Measurements from ENCODE around the gene RCL1. TPM values are rescaled to one million over a fixed set of nuclear protein-coding genes. Genes with fewer than 3 reads are reported as not detected.

RCL1 gene
- total RNA-seq, 1 experiment from 2014 or later = 31.2 TPM

DNA sequence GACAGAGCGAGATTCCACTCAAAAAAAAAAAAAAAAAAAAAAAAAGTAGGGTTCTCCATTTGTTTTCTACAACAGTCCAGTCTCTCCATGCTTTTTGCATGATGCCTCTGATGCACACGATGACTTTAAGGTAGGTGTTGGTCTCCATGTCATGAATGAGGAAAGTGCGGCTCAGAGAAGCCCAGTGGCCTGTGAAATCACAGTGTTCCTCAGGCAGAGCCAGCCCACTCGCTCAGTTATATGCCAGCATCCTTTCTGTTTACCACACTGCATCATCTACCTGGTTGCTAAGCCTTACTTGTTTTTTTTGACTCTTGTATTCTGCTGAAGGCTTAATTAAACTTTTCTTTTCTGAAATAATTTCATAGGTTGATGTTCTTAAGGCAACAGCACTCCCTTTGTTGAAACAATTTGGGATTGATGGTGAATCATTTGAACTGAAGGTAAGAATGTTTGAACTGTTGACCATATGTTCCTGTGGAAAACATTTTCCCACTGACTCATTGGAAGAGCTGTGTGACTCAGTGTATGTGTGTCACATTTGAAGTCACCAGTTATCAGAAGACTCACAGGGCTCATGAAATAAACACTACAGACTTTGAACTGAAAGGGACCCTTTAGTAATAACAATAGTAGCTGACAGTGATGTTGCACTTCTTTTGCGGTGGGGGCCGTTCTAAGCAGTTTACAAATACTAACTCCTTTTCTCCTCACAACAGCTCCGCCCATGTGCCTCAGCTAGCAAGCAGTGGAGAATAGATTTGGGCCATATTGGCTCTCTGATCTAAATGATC, 40.2 kb downstream of the RCL1 start:
- BruUV-seq (replicated peaks) = no TSS peak
- intact Hi-C loops (cut with micrococcal nuclease; ENCODE audit: unreplicated experiment) = no loop called here
- Histone ChIP-seq H3K9me3 (ENCODE audit: low read depth, low read length, poor library complexity, severe bottlenecking) (no peaks in the 10 kb centered on the region), H3K4me1 (ENCODE audit: insufficient read depth, low read length, poor library complexity, severe bottlenecking) (peaks cover 13% of the 10 kb centered on the region), H3K4me3 (ENCODE audit: low read depth, low read length, poor library complexity, severe bottlenecking) (no peak overlapping the region), H3K27ac (ENCODE audit: low read depth, low read length, poor library complexity, severe bottlenecking) (no peak overlapping the region), H3K36me3 (ENCODE audit: insufficient read depth, low read length, poor library complexity, severe bottlenecking) (no peaks in the 10 kb centered on the region), H3K27me3 (replicated peaks; ENCODE audit: insufficient read depth, low read depth, low read length, poor library complexity) (no peaks in the 10 kb centered on the region)
- ChIA-PET CTCF (no interaction called here), POLR2A (ENCODE audit: low non-redundant PET) (no interaction called here)
- TF ChIP-seq EZH2 (IDR thresholded peaks at IDR 0.05; ENCODE audit: borderline replicate concordance, low read depth, low read length, poor library complexity, severe bottlenecking) = no peak
- TF ChIP-seq, protein P1, sequence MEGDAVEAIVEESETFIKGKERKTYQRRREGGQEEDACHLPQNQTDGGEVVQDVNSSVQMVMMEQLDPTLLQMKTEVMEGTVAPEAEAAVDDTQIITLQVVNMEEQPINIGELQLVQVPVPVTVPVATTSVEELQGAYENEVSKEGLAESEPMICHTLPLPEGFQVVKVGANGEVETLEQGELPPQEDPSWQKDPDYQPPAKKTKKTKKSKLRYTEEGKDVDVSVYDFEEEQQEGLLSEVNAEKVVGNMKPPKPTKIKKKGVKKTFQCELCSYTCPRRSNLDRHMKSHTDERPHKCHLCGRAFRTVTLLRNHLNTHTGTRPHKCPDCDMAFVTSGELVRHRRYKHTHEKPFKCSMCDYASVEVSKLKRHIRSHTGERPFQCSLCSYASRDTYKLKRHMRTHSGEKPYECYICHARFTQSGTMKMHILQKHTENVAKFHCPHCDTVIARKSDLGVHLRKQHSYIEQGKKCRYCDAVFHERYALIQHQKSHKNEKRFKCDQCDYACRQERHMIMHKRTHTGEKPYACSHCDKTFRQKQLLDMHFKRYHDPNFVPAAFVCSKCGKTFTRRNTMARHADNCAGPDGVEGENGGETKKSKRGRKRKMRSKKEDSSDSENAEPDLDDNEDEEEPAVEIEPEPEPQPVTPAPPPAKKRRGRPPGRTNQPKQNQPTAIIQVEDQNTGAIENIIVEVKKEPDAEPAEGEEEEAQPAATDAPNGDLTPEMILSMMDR (conservative IDR thresholded peaks at IDR 0.05; ENCODE audit: low read depth, low read length) = no peak
- no peak for DNase-seq (ENCODE audit: low spot score)

GRCh38 chr9:4833781-4834560, 41.2 kb downstream of the RCL1 start:
- no peak for TF ChIP-seq EZH2 (IDR thresholded peaks at IDR 0.05; ENCODE audit: borderline replicate concordance, low read depth, low read length, poor library complexity, severe bottlenecking)
- TF ChIP-seq, protein P1 (conservative IDR thresholded peaks at IDR 0.05; ENCODE audit: low read depth, low read length) = no peak
- ChIA-PET POLR2A (ENCODE audit: low non-redundant PET) (no interaction called here), CTCF (no interaction called here)
- Histone ChIP-seq H3K27me3 (replicated peaks; ENCODE audit: insufficient read depth, low read depth, low read length, poor library complexity) (no peaks in the 10 kb centered on the region), H3K9me3 (ENCODE audit: low read depth, low read length, poor library complexity, severe bottlenecking) (no peaks in the 10 kb centered on the region), H3K4me3 (ENCODE audit: low read depth, low read length, poor library complexity, severe bottlenecking) (no peak overlapping the region), H3K36me3 (ENCODE audit: insufficient read depth, low read length, poor library complexity, severe bottlenecking) (no peaks in the 10 kb centered on the region), H3K27ac (ENCODE audit: low read depth, low read length, poor library complexity, severe bottlenecking) (no peak overlapping the region), H3K4me1 (ENCODE audit: insufficient read depth, low read length, poor library complexity, severe bottlenecking) (peaks cover 4% of the 10 kb centered on the region)
- DNase-seq (ENCODE audit: low spot score) = no peak
- intact Hi-C loops (cut with micrococcal nuclease; ENCODE audit: unreplicated experiment) = no loop called here
- no TSS peak for BruUV-seq (replicated peaks)

- CTCF ChIA-PET = no interaction called here
Observed at GRCh38 chr9:4836676-4837075, 43.9 kb downstream of the RCL1 start.

More at GRCh38 chr9:4836676-4837075, 43.9 kb downstream of the RCL1 start:
- POLR2A ChIA-PET (ENCODE audit: low non-redundant PET) = no interaction called here
- H3K27me3 ChIP-seq (replicated peaks; ENCODE audit: insufficient read depth, low read depth, low read length, poor library complexity) = no peaks in the 10 kb centered on the region
- no peaks in the 10 kb centered on the region for H3K36me3 ChIP-seq (ENCODE audit: insufficient read depth, low read length, poor library complexity, severe bottlenecking)
- H3K4me1 ChIP-seq (ENCODE audit: insufficient read depth, low read length, poor library complexity, severe bottlenecking) = peaks cover 3% of the 10 kb centered on the region
- intact Hi-C loops (cut with micrococcal nuclease; ENCODE audit: unreplicated experiment) = no loop called here
- no TSS peak for BruUV-seq (replicated peaks)
- DNase-seq (ENCODE audit: low spot score) = no peak
- TF ChIP-seq EZH2 (IDR thresholded peaks at IDR 0.05; ENCODE audit: borderline replicate concordance, low read depth, low read length, poor library complexity, severe bottlenecking) = no peak
- TF ChIP-seq, protein P1 (conservative IDR thresholded peaks at IDR 0.05; ENCODE audit: low read depth, low read length) = no peak
- no peak overlapping the region for H3K27ac ChIP-seq (ENCODE audit: low read depth, low read length, poor library complexity, severe bottlenecking)
- H3K9me3 ChIP-seq (ENCODE audit: low read depth, low read length, poor library complexity, severe bottlenecking) = no peaks in the 10 kb centered on the region
- no peak overlapping the region for H3K4me3 ChIP-seq (ENCODE audit: low read depth, low read length, poor library complexity, severe bottlenecking)

All from A673 (cell line).